CD14-positive monocyte (primary cell): ENCODE data around the gene PELI2. TPM values are rescaled to one million over a fixed set of nuclear protein-coding genes. Genes with fewer than 3 reads are reported as not detected.

Experiments used
- DNase-seq, 3 donors: peaks; one replicate each; pipeline ENCODE4 v3.0.0-alpha.2; 2011 to 2022
- H2AFZ ChIP-seq: 2 replicates; pipeline ENCODE4 v1.6.0; 2012; ENCODE audit warnings: mild to moderate bottlenecking, low read depth, low read length, inconsistent platforms; ENCODE audit not compliant: insufficient read depth, poor library complexity, severe bottlenecking
- H3K27ac ChIP-seq, 2 donors: 1 replicate in 1 of 2; 2 replicates in 1 of 2; pipeline ENCODE4 v1.5.1; 2012 to 2013; ENCODE audit warnings: low read length in 2 of 2, control low read depth in 1 of 2, inconsistent platforms in 1 of 2, low read depth in 1 of 2, mild to moderate bottlenecking in 1 of 2
- H3K27me3 ChIP-seq, 2 donors: one replicate each; pipeline versions ENCODE4 v1.6.0 to v1.6.1; 2011 to 2013; ENCODE audit warnings: low read length in 2 of 2; ENCODE audit not compliant: control insufficient read depth in 2 of 2, insufficient read depth in 2 of 2
- H3K36me3 ChIP-seq, 2 donors: replicated peaks in 1 of 2; 1 replicate in 1 of 2; 2 replicates in 1 of 2; pipeline versions ENCODE4 v1.5.1 to v1.6.1; 2012 to 2013; ENCODE audit warnings: low read length in 2 of 2, control low read depth in 1 of 2, inconsistent platforms in 1 of 2, mild to moderate bottlenecking in 1 of 2; ENCODE audit not compliant: insufficient read depth in 2 of 2, control insufficient read depth in 1 of 2
- H3K4me1 ChIP-seq, 2 donors: 1 replicate in 1 of 2; 2 replicates in 1 of 2; pipeline versions ENCODE4 v1.5.1 to v1.6.1; 2012 to 2013; ENCODE audit warnings: low read length in 2 of 2, control low read depth in 1 of 2, inconsistent platforms in 1 of 2, mild to moderate bottlenecking in 1 of 2, moderate library complexity in 1 of 2; ENCODE audit not compliant: insufficient read depth in 2 of 2, control insufficient read depth in 1 of 2
- H3K4me2 ChIP-seq: replicated peaks from 2 replicates; pipeline ENCODE3; 2012; ENCODE audit warnings: low read length, moderate library complexity, mild to moderate bottlenecking; ENCODE audit not compliant: poor library complexity, severe bottlenecking; ENCODE audit errors: extremely low read depth
- H3K4me3 ChIP-seq, 3 experiments: fragments of 200-600 bp in 1 of 3; sonication (generic) in 1 of 3; replicated peaks in 1 of 3; 1 replicate in 2 of 3; 2 replicates in 1 of 3; pipeline ENCODE4 v1.5.1; 2011 to 2013; ENCODE audit warnings: low read length in 3 of 3, mild to moderate bottlenecking in 3 of 3, control low read depth in 2 of 3, low read depth in 2 of 3, inconsistent platforms in 1 of 3, moderate library complexity in 1 of 3
- H3K79me2 ChIP-seq: 2 replicates; pipeline ENCODE4 v1.6.0; 2012; ENCODE audit warnings: mild to moderate bottlenecking, control low read depth, inconsistent platforms, low read length, moderate library complexity; ENCODE audit not compliant: insufficient read depth
- H3K9ac ChIP-seq: 2 replicates; pipeline ENCODE4 v1.6.0; 2017; ENCODE audit warnings: low read length, mild to moderate bottlenecking; ENCODE audit not compliant: insufficient read depth, poor library complexity, severe bottlenecking
- H3K9me3 ChIP-seq, 2 donors: replicated peaks in 1 of 2; 1 replicate in 1 of 2; 2 replicates in 1 of 2; pipeline versions ENCODE4 v1.5.1 to v1.6.1; 2012 to 2013; ENCODE audit warnings: low read length in 2 of 2, control low read depth in 1 of 2; ENCODE audit not compliant: control insufficient read depth in 1 of 2, insufficient read depth in 1 of 2
- H4K20me1 ChIP-seq: 2 replicates; pipeline ENCODE4 v1.6.0; 2012; ENCODE audit warnings: mild to moderate bottlenecking, low read length, control low read depth, moderate library complexity; ENCODE audit not compliant: insufficient read depth
- H3K27ac Mint-ChIP-seq, 7 donors: one replicate each; pipeline ENCODE4 v1.8.0; 2020; ENCODE audit warnings: mild to moderate bottlenecking in 7 of 7, mixed read lengths in 7 of 7, moderate library complexity in 6 of 7, inconsistent platforms in 2 of 7
- H3K27me3 Mint-ChIP-seq, 3 donors: one replicate each; pipeline ENCODE4 v1.8.0; 2021 to 2022; ENCODE audit warnings: low read depth in 3 of 3, mild to moderate bottlenecking in 3 of 3, mixed read lengths in 3 of 3, moderate library complexity in 3 of 3, inconsistent platforms in 1 of 3
- H3K36me3 Mint-ChIP-seq, 2 donors: one replicate each; pipeline ENCODE4 v1.8.0; 2020; ENCODE audit warnings: mixed read lengths in 2 of 2, inconsistent platforms in 1 of 2, mild to moderate bottlenecking in 1 of 2
- H3K4me1 Mint-ChIP-seq: one replicate; pipeline ENCODE4 v1.8.0; 2020; ENCODE audit warnings: mild to moderate bottlenecking, mixed read lengths
- H3K4me3 Mint-ChIP-seq, 2 donors: one replicate each; pipeline ENCODE4 v1.8.0; 2020; ENCODE audit warnings: mild to moderate bottlenecking in 2 of 2, mixed read lengths in 2 of 2, moderate library complexity in 1 of 2
- H3K9me3 Mint-ChIP-seq, 7 donors: one replicate each; pipeline ENCODE4 v1.8.0; 2020 to 2022; ENCODE audit warnings: mixed read lengths in 7 of 7, mild to moderate bottlenecking in 6 of 7, moderate library complexity in 6 of 7, inconsistent platforms in 2 of 7
- CTCF ChIP-seq: fragments of 200-600 bp; IDR thresholded peaks from one replicate; pipeline ENCODE4 v1.8.0; 2022; ENCODE audit warnings: antibody characterized with exemption, mild to moderate bottlenecking
- WGBS: methylation state at CpG from one replicate; pipeline ENCODE4 v1.1.5; 2013; ENCODE audit warnings: missing lambda C conversion rate; ENCODE audit not compliant: insufficient coverage; 5-methylcytosine and 5-hydroxymethylcytosine counted together
- intact Hi-C, 2 donors: fragments of 100-400 bp; cut with micrococcal nuclease; formaldehyde crosslinking; loops; one replicate each; pipeline versions ENCODE4 v1.15.0 to v1.15.1; 2023
- polyA plus RNA-seq, 3 donors: library from polyadenylated mRNA; depleted of rRNA in 1 of 3; unstranded in 2 of 3; stranded (reverse) in 1 of 3; fragments of 300-500 nt in 2 of 3; fragments of >200 nt in 1 of 3; fragmentation: Illumina TruSeq in 2 of 3; gene quantifications; 1 replicate in 2 of 3; 2 replicates in 1 of 3; pipeline ENCODE4 v1.2.3, GENCODE V29; 2012 to 2021

Gene PELI2
- polyA plus RNA-seq, 3 donors = 10.1 to 35.8 (median 12.5) TPM

- H3K4me3 Mint-ChIP-seq = no peak overlapping the region
- H3K9ac ChIP-seq = no peak overlapping the region
- H2AFZ ChIP-seq = no peak overlapping the region
- no peaks in the 10 kb centered on the region for H3K79me2 ChIP-seq
- WGBS = no CpG with 5 or more reads among the region's 7 CpGs
- peaks cover 22 to 25% of the 10 kb centered on the region in 2 donors for H3K4me1 ChIP-seq
- no peak overlapping the region for H3K4me3 ChIP-seq
- H3K27ac Mint-ChIP-seq = peak overlapping the region in 5 of 7 donors; percentile 31 to 72 (median 56)
- peaks cover 0 to 5% (median under 1%) of the 10 kb centered on the region in 7 donors for H3K9me3 Mint-ChIP-seq
- H3K27me3 Mint-ChIP-seq = peaks cover 0 to 2% (median under 1%) of the 10 kb centered on the region in 3 donors
- no peaks in the 10 kb centered on the region for H3K9me3 ChIP-seq
- H3K4me1 Mint-ChIP-seq = peaks cover 24% of the 10 kb centered on the region
- H3K36me3 ChIP-seq = no peaks in the 10 kb centered on the region
- TF ChIP-seq CTCF = no peak
- intact Hi-C loops = no loop called here
- peak overlapping the region in 1 of 2 donors; percentile 21 for H3K27ac ChIP-seq
- no peaks in the 10 kb centered on the region for H3K27me3 ChIP-seq
- no peaks in the 10 kb centered on the region for H4K20me1 ChIP-seq
- peaks cover 3 to 12% of the 10 kb centered on the region in 2 donors for H3K36me3 Mint-ChIP-seq
- H3K4me2 ChIP-seq = no peak overlapping the region
- DNase-seq = no peak
These were observed 213.5 kb downstream of the PELI2 start for GRCh38 chr14:56331592-56332216.

GRCh38 chr14:56333359-56334292 is 215.4 kb downstream of the PELI2 start:
- Mint-ChIP-seq H3K36me3 (peaks cover 3 to 14% of the 10 kb centered on the region in 2 donors), H3K4me1 (peaks cover 22% of the 10 kb centered on the region), H3K27me3 (peaks cover 0 to 2% (median 2%) of the 10 kb centered on the region in 3 donors), H3K4me3 (peak overlapping the region in 1 of 2 donors; percentile 62), H3K27ac (peak overlapping the region; percentile 76 to 98 (median 97)), H3K9me3 (no peaks in the 10 kb centered on the region)
- Histone ChIP-seq H3K4me2 (peak overlapping the region; percentile 43), H3K79me2 (no peaks in the 10 kb centered on the region), H3K9ac (peak overlapping the region; percentile 20), H2AFZ (peak overlapping the region; percentile 41), H3K27ac (peak overlapping the region; percentile 60 to 91), H4K20me1 (no peaks in the 10 kb centered on the region), H3K4me3 (peak overlapping the region in 1 of 3 experiments; percentile 35), H3K36me3 (no peaks in the 10 kb centered on the region), H3K4me1 (peaks cover 22 to 25% of the 10 kb centered on the region in 2 donors), H3K27me3 (no peaks in the 10 kb centered on the region), H3K9me3 (no peaks in the 10 kb centered on the region)
- TF ChIP-seq CTCF = no peak
- intact Hi-C loops = no loop called here
- DNase-seq = peak; percentile 60 to 73 (median 69)
- WGBS = no CpG with 5 or more reads among the region's 9 CpGs
